Putamen (tissue), 1 donor: ENCODE data around the gene TMEM120A.

Source experiments
- DNase-seq: peaks from one replicate; pipeline ENCODE4 v3.0.0-alpha.2; 2016; ENCODE audit warnings: low spot score

The TMEM120A gene

DNA sequence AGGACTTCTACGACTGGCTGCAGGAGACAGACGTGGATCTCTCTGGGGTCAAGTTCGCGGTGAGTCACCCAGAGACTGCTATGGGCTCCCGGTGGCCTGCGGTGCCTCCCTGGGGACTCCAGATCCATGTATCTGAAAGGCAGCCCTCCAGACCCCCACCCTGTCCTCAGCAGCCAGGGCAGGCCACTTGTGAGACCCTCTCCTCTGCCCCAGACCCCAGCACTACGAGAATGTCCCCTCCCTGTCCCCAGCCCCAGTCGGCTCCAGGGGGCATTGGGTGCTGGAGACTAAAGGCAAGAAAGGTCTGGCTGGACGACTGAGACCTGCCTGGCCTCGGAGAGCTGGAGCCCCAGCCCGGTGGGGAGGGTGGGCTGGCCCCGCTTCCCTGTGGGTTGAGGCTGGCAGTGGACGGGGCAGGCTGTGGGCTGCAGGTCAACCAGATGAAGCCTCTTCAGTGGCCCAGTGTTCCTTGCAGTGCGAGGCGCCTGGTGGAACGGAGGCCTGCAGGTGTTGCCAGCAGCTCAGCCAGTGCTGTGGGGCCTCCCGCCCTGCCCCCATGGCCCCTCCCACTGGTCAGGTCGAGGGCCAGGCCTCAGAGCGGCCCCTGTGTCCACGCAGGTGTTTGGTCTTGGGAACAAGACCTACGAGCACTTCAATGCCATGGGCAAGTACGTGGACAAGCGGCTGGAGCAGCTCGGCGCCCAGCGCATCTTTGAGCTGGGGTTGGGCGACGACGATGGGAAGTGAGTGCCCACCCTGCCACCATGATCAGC is 13.8 kb downstream of the TMEM120A start:
- no peak for DNase-seq

DNA sequence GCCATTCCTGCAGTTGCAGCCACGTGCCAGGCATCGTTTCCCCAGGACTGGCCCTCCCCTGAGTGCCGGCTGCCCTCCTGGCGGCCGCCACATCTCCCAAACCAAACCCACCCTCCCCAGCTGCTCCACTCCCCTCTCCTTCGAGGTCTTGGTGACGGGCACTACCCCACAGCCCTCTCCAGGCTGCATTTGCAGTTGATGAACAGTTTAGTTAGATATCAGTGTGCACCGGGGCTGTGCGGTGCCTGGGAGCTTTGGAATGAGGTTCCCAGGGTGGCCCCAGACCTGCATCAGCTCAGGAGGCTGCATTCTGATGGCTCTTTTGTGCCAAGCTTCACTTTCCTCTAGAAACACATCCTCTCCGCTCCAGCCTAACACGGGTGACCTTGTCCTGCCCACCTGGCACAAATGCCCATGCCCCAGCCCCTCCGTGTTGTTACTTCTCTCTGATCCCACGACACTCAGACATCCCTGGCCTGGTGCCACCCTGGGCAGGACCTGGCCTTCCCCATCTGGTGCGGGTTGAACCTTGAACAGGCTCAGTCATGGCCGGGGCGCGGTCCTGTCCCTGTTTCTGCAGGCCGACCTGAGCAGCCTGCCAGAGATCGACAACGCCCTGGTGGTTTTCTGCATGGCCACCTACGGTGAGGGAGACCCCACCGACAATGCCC is 14.5 kb downstream of the TMEM120A start:
- no peak for DNase-seq

DNA sequence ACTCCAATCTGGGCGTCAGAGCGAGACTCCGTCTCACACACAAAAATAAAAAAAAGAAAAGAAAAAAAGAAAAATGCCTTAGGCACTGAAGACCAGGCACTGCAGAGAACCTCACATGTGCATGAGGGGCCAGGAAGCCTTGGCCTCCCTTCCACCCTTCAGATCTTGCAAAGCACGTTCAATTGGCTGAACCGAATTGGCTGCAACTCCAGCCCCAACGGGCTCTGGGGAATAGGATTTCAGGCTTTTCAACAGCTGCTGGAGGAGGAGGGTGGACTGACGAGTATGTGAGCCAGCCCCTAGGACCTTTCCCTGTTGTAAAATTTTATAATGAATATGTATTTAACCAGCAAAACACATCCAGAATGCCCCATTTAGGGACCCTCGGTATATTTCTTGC is 16.7 kb downstream of the TMEM120A start:
- DNase-seq: no peak

DNA sequence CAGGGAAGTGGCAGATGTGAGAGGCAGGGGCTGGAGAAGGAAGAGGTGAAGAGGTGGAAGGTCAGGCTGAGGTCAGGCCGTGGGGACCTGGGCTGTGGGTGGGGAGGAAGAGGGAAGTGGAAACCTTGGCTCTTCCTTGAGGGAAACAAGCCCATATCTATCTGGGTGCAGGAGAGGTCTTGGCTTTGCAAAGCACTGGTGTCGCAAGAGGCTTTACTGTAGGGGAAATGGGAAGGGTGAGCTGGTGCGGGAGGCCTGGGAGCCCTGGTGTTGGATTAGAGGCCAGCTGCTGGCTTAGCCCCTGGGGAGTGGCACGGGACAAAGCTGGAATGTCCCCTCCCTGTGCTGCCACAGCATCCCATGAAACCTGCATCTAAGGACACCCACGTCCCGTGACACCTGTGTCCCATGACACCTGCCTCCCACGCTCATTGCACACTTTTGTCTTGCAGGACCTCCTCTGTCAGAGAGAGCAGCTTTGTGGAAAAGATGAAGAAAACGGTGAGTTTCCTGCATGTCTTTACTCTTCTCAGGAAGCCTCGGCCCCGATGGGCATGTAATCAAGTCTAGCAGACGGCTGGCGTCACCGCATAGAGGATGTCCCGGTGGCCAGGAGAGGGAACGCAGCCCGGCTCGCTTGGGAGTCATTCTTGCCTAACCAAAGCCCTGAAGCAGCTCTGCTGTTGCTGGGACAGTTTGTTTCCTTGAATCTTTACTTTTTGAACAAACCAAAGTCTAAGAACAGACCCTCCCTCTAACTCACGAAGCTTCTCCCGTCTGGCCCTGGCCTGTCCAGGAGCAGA is 22.2 kb downstream of the TMEM120A start:
- DNase-seq: no peak

DNA sequence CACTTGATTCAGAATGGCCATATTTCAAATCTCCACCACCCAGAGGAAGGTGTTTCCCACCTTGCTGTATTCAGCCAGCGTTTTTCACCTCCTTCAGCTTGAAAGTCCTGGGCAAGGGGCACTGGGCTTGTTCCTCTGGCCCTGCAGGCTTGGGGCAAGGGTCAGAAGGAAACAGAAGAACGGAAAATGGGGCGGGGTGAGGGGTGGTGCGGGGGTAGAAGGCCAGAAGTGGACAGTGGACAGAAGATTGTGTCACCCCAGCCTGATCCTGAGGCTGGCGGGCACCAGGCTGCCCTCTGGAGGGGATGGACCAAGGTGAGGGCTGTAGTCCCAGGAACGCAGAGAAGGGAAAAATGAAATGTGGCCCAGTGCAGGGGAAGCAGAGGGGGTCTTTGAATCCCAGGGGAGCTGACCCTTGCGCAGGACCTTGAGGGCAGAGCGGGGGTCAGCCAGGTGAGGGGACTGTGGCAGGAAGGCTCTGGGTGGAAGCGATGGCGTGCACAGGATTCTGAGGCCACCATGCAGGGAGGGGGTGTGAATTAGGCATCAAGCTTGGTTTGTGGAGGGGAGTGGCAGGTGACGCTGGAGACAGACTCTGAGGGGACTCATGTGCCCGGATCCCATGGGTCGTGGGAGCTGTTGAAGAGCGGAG is 23.0 kb downstream of the TMEM120A start:
- no peak for DNase-seq

DNA sequence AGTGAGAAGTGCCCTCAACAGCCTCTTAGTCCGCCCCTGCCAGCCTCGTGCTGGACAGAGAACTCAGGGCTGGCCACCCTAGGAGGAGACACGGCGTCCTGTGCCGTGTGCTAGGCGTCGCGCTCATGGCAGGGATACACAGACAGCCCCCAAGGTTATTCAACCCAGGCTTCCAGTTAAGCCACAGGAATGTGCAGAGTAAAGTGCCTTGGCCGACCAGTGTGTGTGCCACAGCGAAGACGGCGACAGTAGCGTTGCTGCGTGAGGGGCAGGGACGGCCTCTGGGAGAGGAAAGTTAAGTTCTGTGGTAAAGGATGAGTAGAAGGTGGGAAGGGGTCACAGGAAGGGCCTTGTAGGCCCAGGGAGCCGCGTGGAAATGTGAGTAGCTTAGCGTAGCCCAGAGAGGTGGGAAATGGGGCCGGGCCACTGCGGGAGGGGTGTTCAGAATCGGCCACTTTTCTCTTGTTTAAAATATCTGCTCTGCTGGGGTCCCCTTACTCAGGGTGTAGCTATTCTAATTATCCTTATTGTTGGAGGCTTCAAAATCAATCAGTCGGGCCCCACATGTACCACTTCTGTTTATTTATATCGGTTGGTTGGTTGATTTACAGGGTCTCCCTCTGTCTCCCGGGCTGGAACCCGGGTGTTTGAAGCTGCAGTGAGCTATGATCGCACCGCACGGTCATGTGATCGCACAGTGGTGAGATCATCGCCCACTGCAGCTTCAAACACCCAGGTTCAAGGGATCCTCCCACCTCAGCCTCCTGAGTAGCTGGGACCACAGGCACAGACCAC is 24.5 kb downstream of the TMEM120A start:
- no peak for DNase-seq

DNA sequence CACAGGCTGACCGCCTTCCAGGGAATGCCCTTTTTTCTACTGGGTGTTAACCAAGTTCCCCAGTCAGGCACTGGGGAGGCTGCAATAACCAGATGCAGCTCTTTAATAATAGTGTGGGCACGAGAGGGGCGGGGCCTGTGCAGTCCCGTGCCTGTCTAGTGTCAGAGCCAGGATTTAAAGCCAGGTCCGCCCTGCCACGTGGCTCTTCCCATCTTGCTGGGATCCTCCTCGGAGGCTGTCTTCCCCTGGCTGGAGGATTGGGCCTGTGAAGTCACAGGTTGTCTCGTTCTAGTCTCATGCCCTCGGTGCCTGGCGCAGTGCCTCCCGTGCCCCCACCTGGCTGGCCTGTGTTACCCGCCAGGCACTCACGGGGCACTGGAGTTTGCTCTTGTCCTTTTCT is 25.2 kb downstream of the TMEM120A start:
- no peak for DNase-seq

DNA sequence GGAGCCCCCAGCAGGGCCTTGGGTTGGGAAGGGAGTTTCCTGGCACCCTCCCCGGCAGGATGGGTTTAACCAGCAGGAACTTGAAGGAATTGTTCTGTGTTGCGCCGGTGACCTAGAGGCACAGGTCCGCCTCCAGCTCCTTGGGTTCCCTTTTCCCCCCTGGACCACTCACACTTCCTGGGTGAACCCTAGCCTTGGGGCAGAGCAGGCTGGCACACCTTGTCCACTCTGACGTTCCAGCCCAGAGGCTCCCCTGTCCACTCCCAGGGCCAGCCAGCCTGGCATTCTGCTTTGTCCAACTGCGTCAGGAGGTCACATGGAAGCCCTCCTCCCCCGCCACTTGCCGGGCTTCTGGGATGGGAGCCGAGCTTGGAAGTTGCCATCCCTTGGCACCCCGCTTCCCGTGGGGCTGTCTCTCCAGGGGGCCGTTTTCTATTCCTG is 25.8 kb downstream of the TMEM120A start:
- DNase-seq: peak; percentile 66

DNA sequence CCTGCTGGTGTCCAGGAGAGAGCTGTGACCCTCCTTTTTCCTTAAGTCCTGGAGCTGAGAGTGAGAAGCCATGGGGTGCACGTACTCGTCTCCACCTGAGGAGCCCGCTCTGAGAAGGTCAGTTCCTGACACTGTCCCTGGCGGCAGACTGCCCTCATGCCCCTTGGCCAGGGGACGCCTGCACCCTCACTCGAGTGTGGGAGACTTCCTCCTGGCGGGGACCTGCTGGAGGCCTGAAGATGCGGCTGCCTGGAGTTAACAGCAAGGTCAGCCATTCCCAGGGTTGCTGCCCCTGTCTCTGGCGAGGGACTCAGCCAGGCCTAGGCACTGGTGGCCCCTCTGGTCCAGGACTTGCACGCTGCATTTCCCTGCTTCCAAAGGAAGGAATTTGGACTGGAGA is 26.4 kb downstream of the TMEM120A start:
- DNase-seq: no peak

DNA sequence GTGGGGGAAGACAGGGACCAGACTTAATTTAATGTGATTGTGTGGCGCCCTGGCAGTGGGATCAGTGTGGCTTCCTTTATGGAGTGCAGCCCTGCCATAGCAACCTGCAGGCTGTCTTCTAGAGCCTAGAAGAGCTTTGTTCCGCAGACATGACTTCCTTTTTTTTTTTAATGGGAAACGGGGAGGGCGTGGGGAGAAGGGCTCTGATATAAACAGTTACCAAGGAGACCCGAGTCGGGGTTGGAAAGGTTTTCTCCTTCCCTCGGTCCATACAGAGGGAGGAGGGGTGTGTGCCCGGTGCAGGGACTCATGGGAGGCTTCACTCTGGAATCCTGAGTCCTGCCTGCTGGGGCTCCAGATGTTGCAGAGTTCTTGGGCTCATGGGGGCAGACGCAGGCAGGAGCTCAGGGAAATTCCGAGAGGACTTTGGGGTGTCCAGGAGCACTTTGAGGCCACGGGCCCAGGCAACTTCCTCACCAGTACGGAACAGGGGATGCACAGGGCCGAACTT is 26.9 kb downstream of the TMEM120A start:
- DNase-seq: no peak

DNA sequence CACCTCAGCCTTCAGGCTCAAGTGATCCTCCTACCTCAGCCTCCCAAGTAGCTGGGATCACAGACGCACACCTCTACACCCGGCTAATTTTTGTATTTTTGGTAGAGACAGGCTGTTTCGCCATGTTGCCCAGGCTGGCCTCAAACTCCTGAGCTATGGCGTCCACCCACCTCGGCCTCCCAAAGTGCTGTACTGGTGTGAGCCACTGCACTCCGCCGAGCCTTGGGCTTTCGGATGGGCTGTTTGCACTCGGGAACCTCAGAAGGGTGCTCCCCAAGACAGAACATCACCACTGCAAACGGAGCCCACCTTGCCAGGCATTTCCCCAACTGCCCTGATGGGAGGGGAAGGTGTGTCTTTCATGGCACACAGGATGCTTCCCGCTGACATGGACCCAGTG is 27.3 kb downstream of the TMEM120A start:
- DNase-seq: no peak

DNA sequence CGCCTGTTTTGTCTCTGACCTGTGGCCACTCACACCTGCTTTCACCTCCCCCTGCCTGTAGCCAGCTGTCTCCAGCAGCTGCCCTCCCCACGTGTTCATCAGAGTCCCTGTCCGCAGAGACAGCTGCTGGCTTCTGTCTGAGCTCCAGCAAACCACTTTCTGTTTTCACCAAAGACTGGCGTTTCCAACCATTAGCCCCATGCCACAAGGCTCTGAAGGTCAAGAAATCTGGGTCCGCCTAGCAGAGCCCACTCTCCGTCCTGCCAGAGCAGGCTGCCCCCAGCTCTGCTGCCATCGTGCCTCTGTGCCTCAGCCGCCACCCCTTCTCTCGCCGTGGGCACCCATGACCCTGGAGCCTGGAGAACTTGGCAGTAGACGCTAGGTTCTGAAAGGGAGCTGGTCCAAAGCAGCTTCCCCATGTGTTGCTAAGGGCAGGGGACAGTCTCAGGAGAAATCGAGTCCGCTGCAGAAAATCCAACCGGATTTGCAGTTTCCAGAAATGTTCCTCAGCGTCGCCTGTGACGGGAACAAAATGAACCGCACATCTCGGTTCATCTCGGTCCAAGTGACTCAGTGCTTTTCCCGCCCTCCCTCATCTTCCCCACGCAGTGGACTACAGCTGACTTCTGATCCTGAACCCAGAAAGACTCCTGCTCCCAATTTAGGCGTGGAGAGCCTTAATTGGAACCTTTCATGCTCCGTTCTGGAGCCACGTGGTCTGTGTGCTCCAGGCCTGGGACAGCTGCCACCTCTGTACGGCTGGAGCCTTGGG is 28.0 kb downstream of the TMEM120A start:
- no peak for DNase-seq

DNA sequence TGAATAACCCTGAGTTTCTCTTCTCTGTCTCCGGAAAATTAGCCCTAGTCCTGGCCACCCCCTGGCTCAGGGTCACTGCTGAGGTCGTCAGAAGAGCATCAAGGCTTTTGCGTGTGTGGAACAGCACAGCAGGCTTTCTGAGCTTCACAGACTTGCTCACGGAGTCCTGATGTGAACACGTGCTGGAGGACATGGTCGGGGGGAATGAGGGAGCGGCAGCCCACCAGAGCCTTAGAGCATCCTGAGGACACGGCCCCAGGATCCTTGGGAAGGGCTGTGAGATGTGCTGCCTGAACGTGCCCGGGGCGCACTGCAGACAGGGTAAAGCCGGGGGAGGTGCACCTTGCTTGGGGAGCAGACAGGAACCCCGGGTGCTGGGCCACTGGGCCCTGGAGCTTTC is 28.8 kb downstream of the TMEM120A start:
- DNase-seq: no peak

DNA sequence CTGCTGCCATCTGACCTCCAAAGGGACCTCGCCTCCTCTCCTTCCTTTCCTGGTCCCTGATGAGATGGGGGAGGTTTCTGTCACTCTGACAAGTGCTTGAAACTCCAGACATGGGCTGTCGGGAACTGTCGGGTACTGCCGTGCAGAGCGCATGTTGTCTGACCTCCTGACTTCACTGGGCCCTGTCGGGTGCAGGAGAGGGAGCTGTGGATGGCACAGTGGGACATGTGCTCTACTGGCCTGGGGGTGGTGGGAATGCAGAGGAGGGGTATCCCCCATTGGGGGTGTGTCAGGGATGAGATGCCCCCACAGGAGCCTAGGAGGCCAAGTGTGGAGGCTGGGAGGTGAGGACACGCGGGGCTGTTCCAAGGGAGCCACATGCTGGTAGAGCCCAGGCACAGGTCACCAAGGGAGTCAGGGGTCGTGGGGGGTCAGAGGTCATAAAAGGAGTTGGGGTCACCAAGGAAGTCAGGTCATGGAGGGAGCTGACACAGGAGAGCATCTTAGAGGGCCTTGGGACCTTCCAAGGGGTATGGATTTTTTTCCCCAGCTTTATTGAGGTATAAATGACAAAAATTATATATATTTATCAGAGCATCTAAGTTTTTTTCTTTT is 30.9 kb downstream of the TMEM120A start:
- no peak for DNase-seq

DNA sequence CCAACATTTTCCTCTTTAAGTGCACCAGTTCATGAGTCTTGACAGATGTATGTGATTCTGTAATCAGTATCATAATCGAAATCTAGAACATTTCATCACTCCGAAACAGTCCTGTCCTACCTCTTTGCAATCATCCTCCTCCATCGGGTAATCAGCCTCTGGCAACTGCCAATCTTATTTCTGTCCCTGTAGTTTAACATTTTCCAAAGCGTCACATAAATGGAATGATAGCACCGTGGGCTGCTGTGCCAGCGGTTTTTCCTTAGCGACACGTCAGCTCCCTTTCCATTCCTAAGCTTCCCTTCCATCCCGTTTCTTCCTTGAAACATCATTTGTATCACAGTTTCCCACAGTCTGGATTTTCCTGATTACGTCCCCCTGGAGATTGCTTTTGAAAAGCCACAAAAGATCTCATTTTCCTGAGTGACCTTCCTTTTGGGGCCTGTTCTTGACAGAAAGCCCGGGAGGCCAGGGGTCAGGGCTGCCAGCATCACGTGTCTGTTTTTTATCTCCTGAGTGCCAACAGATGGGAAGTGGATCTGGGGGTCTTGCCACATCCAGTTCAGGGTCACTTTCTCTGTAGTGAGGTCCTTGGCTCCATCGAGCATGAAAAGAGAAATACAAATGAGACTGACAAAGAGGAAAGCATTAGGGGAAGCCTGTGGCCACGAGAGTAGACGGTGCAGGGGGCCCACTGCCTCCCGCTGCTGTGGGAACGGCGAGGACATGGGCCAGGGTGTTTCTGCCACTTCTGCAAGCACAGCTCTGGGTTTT is 31.6 kb downstream of the TMEM120A start:
- DNase-seq: peak; percentile 76

DNA sequence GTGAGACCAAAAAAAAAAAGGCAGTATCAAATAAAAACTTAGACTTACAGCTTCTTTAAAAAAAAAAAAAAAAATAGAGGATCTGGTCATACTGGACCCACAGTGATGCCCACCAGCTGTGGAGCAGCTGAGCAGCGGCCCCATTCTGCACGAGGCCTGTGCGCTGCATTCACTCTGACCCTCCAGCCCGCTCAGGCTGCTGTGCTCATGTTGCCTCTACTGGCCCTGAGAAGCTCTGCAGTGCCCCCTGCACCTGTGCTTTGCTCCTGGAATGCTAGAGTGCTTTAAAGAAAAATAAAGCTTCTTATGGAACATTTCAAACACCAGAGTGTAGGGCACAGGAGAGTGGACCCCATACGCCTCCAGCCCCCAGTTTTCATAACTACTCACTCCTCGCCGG is 33.2 kb downstream of the TMEM120A start:
- no peak for DNase-seq

DNA sequence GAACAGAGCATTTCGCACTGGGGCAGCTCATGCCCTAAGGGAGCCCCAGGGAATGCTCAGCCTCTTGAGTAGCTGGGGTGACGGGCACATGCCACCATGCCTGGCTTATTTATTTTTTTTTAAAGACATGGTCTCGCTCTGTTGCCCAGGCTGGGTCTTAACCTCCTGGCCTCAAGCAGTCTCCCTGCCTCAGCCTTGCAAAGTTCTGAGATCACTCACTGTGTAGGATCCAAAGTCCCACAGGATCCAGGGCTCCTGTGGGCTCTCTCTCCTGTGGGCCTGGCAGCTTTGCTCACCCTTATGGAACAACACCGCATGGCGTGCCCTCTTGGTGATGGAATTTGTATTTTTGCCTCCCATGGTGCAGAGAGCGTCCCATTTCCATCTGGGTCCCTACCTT is 34.0 kb downstream of the TMEM120A start:
- no peak for DNase-seq

DNA sequence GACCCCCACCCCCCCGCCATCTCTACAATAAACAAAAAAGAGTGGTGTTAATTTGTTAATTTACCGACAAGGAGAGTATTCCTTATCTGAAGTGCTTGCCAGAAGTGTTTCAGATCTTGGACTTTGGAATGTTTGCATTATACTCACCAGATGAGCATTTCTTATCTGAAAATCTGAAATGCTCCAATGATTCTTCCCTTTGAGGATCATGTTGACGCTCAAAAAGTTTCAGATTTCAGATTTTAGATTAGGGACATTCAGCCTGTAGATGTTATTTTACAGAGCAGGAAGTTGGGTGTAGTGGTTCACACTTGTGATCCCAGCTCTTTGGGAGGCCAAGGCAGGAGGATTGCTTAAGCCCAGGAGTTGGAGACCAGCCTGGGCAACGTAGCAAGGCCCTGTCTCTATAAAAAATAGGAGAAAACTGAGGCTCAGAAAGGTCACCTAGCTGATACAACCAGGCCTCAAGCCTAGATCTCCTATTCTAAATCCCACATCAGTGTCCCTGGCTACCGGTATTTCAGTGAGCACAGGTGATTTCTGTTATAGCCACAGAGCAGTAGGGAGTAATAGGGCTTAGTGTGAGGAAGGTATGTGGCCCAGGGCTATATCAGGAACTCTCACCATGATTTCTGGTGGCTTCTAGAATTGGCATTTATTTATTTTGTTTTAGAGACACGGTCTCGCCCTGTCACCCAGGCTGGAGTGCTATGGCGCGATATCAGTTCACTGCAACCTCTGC is 35.4 kb downstream of the TMEM120A start:
- DNase-seq: no peak
